WERI-Rb-1 (cell line): ENCODE measurements around the gene PCYT2.

Source experiments
- DNase-seq: peaks from one replicate; pipeline ENCODE4 v3.0.0-alpha.2; 2020
- H3K27ac ChIP-seq: fragments of 250-450 bp; sonication (Bioruptor Pico); 2 replicates; pipeline ENCODE4 v1.5.1; 2020; ENCODE audit warnings: mild to moderate bottlenecking, moderate library complexity
- H3K27me3 ChIP-seq: fragments of 250-450 bp; sonication (Bioruptor Pico); 2 replicates; pipeline ENCODE4 v1.5.1; 2021; ENCODE audit warnings: mild to moderate bottlenecking, low read depth, moderate library complexity; ENCODE audit not compliant: insufficient read depth, severe bottlenecking
- H3K36me3 ChIP-seq: fragments of 250-450 bp; sonication (Bioruptor Pico); 2 replicates; pipeline ENCODE4 v1.5.1; 2020; ENCODE audit warnings: mild to moderate bottlenecking, moderate library complexity
- H3K4me3 ChIP-seq: 2 replicates; pipeline ENCODE4 v1.5.1; 2011; ENCODE audit warnings: low read depth, mild to moderate bottlenecking, control low read depth, low read length
- H3K9me3 ChIP-seq: fragments of 250-450 bp; sonication (Bioruptor Pico); 2 replicates; pipeline ENCODE4 v1.5.1; 2021; ENCODE audit warnings: mild to moderate bottlenecking, moderate library complexity; ENCODE audit not compliant: severe bottlenecking
- TF ChIP-seq, protein P1 (sequence below): IDR thresholded peaks from 2 replicates; pipeline ENCODE4 v1.5.1; 2011; ENCODE audit warnings: low read depth, mild to moderate bottlenecking, control low read depth, inconsistent platforms, low read length

Gene PCYT2

DNA sequence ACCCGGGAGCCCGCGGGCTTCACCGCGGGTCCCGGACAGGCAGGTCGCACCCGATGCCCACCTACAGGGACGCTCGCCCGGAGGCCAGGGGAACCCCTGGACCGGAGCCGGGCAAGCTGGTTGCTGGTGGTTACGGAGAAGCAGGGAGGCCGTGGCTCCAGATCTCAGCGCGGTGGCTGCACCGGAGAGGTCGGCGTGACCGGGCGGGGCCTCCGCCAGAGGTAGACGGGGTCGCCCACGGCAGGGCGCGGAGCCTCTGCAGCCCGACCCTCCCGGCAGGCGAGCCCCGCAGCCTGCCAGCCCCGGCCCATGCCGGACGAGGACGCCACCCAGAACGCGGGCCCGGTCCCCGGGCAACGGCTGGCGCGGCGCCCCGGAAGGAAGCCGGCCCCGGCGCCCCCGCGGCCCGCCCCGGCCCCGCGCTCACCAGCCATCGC is 341 bp downstream of the PCYT2 start:
- Histone ChIP-seq H3K36me3 (peaks cover 70% of the 10 kb centered on the region), H3K9me3 (no peaks in the 10 kb centered on the region), H3K4me3 (peak overlapping the region; percentile 62), H3K27ac (peak overlapping the region; percentile 39), H3K27me3 (no peaks in the 10 kb centered on the region)
- no peak for DNase-seq
- TF ChIP-seq, protein P1, sequence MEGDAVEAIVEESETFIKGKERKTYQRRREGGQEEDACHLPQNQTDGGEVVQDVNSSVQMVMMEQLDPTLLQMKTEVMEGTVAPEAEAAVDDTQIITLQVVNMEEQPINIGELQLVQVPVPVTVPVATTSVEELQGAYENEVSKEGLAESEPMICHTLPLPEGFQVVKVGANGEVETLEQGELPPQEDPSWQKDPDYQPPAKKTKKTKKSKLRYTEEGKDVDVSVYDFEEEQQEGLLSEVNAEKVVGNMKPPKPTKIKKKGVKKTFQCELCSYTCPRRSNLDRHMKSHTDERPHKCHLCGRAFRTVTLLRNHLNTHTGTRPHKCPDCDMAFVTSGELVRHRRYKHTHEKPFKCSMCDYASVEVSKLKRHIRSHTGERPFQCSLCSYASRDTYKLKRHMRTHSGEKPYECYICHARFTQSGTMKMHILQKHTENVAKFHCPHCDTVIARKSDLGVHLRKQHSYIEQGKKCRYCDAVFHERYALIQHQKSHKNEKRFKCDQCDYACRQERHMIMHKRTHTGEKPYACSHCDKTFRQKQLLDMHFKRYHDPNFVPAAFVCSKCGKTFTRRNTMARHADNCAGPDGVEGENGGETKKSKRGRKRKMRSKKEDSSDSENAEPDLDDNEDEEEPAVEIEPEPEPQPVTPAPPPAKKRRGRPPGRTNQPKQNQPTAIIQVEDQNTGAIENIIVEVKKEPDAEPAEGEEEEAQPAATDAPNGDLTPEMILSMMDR, result no peak

DNA sequence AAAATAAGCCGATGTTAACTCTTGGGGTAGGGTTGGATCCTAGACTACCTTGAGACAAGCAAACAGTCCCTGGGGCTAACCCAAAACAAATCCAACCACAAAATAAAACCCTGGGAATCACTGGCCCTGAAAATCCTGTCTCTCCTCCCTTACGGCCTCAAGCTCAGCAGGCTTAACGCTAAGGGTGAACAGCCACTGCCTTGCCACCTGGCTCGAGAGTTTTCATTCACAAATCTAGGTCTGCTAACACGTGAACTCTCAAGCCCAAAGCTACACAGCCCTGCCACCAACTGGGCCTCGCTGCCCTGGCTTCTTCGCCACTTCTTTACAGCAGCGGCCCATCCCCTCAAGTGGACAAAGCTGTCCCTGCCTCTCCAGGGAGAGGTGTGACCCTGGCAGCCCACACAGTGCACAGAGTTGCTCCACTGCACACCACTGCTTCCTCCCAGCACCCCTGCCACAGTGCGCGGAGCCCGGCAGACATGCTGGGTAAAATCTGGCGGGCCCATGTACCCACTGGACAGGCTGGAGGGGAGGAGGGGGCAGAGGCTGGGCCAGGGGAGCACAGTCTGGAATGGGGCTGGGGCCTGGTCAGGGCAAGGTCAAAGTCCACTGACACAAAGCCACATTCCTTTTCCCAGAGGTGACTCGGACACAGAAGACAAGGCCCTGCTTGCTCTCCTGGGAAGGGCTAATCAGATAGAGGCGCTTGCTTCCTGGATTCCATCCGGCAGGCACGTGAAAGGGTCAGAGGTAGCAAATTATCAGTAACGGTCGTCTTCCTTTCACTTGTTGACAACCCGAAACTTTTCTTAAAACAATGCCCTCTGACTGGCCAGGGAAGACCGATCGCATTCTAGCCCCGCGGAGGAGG is 996 bp downstream of the PCYT2 start:
- TF ChIP-seq, protein P1, result peak; percentile 19; the same call in 1 of the 2 replicates
- peak overlapping the region; percentile 39 for H3K27ac ChIP-seq
- H3K36me3 ChIP-seq, result peaks cover 68% of the 10 kb centered on the region
- H3K27me3 ChIP-seq, result no peaks in the 10 kb centered on the region
- no peaks in the 10 kb centered on the region for H3K9me3 ChIP-seq
- DNase-seq, result peak; percentile 79
- peak overlapping the region; percentile 62 for H3K4me3 ChIP-seq

GRCh38 chr17:81909231-81909630 is 2.0 kb downstream of the PCYT2 start:
- Histone ChIP-seq H3K27ac (peak overlapping the region; percentile 13), H3K36me3 (peaks cover 68% of the 10 kb centered on the region), H3K9me3 (no peaks in the 10 kb centered on the region), H3K4me3 (no peak overlapping the region), H3K27me3 (no peaks in the 10 kb centered on the region)
- DNase-seq, result no peak
- TF ChIP-seq, protein P1, result no peak

DNA sequence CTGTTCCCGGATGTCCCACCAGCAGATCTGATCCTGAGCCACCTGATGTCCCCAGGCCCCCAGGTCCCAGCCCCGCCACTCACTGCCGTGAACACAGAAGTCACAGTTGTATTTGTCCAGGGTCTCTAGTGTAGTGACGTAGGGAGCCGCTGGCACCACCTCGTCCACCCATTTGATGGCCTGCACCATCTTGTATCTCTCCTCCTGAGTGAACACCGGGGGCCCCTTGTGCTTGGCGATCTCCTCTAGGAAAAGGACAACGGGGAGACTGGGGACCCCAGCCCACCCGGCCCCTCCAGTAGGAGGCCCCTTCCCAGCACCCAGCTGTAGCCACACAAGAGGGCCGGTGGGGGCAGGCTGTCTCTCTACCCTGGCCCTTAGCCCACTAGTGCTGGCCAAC is 2.4 kb downstream of the PCYT2 start:
- no peak for DNase-seq
- Histone ChIP-seq H3K36me3 (peaks cover 68% of the 10 kb centered on the region), H3K4me3 (no peak overlapping the region), H3K27ac (no peak overlapping the region; the same call in 1 of the 2 replicates), H3K27me3 (no peaks in the 10 kb centered on the region), H3K9me3 (no peaks in the 10 kb centered on the region)
- TF ChIP-seq, protein P1, result no peak

DNA sequence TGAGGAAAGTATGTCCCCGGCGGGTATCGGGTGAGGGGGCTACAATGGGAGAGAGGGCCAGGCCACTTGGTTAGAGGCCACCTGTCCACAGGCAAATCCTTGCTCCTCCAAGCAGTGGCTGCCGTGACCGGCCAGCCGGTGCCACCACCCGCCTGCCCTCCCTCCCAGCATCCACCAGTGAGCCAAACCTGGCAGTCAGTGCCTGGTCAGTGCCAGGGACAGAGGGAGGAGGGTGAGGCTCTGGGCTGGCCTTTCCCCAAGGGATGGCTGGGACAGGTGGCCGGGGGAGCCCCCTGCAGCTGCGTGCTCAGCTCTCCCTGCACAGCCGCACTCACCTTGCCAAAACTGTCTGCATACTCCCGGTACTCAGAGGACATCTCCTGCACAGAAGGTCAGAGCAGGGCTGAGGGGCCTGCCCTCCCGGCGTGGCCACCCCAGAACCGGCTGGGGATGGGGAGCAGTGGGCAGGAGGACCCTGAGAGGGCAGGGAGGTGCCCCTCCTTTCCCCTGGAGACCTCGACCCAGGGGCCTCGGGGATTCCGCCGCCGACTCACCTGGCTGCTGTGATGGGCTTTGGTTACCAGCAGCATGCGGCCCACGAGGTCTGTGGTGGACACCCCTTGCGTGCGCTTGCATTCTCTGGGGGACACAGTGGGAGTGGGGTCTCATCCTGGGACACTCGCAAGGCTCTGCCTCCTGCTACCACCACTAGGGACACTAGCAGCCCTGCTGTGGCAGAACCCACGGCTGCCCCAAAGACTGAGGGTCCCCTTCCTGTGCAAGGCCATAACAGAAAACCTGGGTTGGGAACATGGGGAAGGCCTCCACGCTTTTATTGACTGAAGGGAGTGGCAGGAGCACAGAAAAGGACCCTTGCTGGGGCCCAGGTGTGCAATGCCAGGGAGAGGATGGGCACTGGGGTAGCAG is 3.7 kb downstream of the PCYT2 start:
- no peak for DNase-seq
- no peaks in the 10 kb centered on the region for H3K27me3 ChIP-seq
- peaks cover 60% of the 10 kb centered on the region for H3K36me3 ChIP-seq
- H3K9me3 ChIP-seq, result no peaks in the 10 kb centered on the region
- H3K27ac ChIP-seq, result no peak overlapping the region
- H3K4me3 ChIP-seq, result no peak overlapping the region
- TF ChIP-seq, protein P1, result peak; percentile 49
